Measurements from ENCODE around the gene MAMDC2.
"Not testable (repeated sequence)": the region's sequence is repeated elsewhere in the genome, so short reads cannot be mapped to it uniquely, and the experiment has no call there.

MAMDC2 gene

DNA sequence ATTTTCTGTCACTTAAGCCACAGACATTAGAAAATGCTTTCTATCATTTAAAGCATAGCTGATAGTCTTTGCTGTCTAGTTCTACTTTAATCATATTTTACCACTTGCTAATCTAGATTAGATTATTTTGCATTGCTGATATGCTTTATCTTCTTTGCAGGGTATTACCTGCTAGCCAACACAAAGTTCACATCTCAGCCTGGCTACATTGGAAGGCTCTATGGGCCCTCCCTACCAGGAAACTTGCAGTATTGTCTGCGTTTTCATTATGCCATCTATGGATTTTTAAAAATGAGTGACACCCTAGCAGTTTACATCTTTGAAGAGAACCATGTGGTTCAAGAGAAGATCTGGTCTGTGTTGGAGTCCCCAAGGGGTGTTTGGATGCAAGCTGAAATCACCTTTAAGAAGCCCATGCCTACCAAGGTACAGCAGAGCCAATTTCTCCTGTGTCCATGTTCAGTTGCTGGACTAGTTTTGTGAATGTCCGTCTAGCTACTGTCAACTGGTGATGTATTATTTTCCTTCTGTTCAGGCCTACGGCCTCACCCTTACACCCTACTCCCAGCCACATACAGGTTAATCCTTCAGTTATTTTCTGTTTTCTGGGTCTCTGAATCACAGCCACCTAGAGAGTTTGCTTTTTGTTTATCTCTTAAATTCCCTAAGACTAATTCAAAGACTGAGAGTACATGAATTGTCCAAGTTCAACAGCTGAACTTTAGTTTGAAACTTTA lies 99.9 kb downstream of the MAMDC2 start:
- DNase-seq = no peak

DNA sequence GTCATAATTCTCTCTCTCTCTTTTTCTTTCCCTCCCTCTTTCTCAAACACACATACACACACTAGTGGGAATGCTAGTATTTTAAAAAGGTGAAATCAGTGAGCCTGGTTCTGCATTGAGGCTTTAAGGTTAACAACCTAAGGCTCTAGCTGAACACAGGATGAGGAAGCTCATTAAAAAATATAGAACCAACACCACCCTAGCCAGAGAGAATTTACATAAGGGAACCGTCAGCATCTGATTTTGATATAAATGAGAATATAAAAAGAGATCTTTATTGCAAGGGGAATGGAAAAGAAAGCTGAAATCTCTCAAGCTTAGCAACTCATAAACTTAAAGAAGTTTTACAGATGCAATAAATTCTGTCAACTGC lies 100.5 kb downstream of the MAMDC2 start:
- no peak for DNase-seq

DNA sequence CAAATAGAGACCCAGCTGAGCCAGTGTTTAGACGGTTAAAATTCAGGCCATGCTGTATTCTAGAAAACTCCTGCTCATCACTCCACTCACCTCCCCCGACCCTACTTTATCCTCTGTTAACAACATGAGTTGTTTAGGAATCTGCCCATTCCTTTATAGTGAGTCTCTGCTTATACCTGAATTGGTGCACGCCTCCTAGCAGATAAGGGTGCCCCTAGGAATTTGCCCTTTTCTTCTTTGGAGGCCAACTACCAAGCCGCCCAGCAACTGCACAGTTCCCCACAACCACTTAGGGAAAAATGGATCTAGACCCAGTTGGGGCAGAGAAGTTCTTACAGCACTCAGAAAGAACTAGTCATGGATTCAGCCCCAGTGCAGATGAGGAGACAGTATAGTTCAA lies 102.3 kb downstream of the MAMDC2 start:
- no peak for DNase-seq

DNA sequence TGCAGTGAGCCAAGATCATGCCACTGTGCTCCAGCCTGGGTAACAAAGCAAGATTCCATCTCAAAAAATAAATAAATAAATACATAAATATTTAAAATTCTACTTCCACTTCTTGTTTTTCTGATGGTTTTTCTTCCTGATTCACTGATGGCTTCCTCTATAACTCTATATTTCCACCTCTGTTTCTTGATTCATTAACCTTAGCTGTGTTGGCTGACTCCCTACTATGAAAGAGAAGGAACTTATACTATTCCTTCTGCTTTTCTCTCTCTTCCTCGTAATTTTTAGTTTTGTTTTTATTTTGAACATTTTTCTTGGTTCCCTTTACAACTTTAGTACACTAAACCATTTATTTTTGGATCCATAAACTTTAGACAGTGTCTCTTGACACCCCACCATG lies 103.5 kb downstream of the MAMDC2 start:
- DNase-seq = no peak

DNA sequence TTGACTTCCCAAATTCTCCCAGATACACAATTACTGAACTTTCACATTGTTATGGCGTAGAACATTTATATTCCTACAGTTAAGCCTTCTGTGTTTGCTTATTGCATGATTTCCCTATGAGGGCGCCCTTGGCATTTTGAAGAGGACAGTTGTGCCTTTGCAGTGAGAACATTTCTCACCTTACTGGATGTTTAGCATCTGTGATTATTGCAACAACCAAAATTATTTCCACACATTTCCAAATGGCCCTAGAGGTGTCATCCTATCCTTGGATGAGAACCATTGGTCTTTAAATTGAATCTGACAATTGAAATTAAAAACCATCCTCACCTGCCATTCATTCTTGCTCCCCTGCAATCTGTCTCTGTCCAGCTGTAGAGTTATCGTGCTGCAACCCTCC lies 104.0 kb downstream of the MAMDC2 start:
- DNase-seq = no peak

DNA sequence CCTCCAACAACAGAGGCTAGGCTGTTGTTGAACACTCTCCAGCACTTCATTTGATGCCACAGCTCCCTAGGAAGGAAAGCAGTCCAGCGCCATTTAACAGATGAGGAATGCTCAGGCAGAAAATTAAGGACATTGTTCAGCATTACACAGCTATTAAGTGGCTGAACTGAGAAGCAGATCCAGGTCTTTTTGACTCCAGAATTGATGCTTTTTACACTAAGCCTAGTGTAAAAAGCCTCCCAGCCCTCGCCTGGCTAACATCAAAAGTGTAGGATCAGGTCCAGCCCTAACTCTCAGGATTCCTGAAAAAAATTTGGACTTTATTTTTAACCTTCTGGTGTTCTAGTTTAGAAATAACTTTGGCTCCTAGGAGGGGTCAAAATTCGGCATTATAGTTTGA lies 108.7 kb downstream of the MAMDC2 start:
- DNase-seq = no peak

DNA sequence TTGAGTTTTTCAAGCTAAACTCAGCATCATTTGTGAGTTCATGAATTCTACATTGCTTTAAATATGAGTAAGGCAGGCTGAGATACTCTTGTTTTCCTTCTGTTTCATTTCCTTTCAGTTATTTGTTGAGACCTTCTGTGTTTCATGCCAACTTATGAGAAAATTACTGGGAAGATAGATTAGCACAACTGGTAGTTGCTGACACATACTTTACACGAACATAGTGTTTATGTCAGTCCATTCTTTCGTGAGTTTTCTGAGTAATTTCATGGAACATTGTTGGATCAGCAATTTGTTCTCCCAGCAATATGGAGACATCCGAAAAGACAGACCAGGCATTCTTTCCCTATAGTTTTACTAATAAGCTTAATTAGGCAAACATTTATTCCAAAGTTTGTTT lies 113.1 kb downstream of the MAMDC2 start:
- DNase-seq = no peak

DNA sequence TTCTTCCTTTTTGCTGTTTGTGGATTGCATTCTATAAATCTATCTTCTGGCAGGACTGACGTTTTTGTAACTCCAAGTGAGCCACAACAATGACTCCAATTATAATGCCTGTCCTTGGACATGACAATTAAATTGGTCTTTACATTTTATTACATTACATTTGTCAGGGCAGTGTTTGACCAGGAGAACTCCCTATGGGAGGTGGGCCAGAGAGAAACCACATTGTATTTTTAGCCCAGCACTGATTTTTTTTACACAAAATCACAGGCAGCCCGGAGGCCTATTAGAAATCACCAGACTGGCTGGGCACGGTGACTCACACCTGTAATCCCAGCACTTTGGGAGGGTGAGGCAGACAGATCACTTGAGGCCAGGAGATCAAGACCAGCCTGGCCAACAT lies 116.0 kb downstream of the MAMDC2 start:
- no peak for DNase-seq

DNA sequence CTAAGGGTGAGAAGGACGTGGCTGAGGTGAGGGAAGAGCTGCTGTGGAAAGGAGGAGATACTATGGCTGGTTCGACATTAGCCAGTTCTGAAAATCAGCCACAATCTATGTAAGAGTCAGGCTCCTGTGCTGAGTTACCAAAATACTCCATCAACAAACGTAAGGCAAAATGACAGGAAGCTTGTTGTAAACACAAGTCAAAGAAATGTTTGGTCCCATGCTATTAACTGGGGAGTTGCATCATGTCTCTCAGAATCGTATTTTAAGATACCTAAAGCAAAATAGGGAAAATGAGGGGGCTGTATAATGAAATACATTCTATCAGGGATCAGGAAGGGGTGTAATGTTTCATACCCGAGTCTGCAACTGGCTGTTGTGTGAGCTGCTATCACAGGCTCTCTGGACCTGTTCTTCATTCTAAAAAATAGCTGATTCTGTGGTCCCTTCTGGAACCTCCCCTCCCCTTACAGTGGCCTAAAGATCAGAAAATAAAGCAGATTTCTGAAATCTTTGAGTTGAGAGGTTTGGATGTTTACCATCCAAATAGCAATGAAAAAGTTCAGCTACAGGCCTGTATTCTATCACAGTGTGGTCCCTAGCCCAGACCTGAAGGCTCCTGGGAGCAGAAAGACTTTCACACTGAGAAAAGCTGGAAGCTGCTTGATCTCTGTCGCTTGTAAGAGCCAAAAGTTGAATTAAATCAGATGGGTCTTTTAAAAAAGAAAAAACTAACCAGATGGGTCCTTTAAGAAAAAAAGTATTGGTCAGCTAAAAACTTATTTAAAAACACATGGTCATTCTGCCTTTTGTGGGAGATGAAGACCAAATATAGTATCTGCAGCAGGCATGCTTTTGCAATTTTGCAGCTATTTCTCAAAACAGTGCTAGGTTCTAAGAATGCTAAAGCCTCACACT lies 117.3 kb downstream of the MAMDC2 start:
- DNase-seq = no peak

DNA sequence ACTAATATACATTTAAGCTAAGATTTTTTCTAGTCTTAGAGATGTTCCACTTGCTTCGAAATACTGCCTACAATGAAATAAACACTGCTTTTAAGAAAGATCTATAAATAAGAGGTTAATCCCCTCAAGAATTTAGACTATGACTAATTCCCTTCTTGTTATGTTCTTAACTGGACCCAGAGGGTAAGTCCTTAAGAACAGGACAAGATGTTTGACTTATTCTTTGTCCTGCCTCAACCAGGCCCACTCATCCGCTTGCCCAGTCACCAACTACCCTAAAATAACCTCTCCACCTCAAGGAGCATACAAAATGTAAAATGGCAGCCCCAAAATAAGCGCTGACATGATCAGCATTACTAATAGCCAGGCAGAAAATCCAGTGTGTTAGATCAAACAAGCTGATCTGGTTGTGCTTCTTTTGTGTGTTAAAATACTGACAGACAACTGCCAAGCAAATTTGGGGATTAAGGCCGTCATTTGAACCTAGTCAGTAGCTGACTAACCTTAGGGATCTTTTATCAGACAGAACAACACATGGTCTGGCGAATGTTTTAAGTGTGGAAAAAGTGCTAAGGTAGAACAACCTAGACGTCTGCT lies 121.5 kb downstream of the MAMDC2 start:
- DNase-seq = no peak

DNA sequence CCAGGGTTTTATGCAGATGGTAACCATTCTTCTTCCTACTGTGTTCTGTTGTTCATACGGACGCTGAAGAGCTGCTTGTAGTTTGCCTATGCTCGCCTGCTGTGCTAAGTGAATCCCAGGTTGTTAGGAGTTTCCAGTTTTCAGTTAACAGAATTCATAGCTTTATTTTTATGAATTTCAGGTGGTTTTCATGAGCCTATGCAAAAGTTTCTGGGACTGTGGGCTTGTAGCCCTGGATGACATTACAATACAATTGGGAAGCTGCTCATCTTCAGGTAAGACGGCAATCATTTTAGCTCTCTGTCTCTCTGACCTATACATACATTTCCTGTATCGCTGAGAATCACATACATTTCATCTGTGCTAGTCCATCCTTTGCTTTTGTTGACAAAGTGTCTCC lies 124.9 kb downstream of the MAMDC2 start:
- DNase-seq = no peak

DNA sequence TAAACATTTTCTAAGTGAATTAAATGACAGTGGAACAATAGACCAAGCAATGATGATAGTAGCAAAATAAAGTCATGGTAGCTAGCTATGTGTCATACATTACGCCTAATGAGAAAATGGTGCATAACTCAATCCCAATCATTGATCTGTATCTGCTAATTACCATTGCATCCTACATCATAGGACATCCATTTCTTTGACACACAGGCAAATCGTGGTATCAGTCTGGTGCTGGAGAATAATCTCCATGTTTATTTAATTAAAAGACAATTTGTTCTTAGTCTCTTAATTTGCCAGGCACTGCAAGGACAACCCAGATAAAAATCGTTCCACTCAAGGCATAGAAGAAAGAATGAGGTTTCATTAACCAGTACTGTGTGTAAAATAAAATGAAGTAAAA lies 125.6 kb downstream of the MAMDC2 start:
- DNase-seq = no peak

DNA sequence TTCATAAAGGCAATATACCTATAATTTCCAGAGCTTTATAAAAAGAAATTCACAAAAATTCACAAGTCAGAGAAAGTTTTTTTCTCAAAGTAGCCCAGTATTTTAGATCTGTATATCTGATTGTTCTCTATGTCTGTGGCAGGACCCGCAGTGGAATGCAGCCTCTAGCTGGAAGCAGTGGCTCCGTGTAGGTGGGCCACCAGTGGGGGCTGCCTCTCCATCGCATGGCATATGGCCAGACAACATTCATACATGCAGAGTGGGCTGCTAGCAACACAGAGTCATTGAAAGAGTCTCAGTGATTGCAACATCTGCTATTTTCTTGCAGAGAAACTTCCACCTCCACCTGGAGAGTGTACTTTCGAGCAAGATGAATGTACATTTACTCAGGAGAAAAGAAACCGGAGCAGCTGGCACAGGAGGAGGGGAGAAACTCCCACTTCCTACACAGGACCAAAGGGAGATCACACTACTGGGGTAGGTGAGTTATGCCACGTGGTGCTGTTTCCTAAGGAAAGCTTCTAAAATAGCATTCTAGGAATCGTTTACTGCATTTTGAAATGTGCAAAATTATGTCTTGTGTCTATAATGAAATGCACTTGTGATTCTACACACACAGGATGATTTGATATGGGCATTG lies 126.6 kb downstream of the MAMDC2 start:
- DNase-seq = no peak

DNA sequence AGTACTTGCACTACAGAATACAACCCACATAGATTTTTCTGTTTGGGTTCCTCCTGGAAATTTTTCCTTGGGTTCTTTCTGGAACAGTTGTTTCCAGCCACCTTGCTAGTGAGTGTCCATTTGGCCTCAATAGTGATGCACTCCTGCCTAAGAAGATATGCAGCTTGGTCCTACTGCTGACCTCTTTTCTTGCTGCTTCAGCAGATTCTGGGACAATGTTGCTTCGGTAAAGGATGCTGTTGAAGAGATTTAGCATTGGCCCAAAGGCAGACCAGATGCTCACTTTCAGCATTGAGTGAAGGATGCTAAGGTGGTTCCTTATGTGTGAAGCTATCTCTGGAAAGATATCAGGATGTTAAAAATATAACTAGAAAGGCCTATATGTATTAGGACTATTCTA lies 128.9 kb downstream of the MAMDC2 start:
- DNase-seq = no peak

DNA sequence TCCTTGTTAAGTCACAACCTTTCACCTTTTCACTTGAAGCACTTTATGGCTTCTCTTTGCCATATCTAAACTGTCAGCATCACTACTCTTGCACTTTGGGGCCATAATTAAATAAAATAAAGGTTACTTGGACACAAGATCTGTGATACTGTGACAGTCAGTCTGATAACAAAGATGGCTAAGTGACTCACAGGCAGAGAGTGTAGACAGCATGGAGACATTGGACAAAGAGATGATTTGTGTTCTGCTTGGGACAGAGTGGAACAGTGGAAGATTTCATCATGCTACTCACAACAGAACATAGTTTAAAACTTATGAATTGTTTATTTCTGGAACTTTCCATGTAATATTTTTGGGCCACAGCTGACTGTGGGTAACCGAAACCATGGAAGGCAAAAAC lies 133.5 kb downstream of the MAMDC2 start:
- DNase-seq = no peak

DNA sequence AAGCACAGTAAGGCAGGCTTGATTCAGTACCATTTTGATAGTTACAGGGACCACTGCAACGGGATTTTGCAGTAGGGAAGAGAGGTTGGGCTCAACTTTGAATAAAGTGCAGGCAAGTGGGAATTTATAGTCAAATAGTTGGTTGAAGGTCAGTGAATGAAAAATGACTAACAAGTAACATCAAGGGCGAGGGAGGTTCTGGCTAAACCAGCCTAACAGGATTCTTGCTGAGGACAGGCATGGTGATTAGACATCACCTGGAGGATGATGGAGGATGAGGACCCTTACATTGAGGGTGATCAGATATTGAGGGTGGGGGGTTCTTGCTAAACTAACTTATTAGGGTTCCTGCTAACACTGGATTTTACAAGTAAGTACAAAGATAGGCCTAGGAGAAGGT lies 149.1 kb downstream of the MAMDC2 start:
- DNase-seq = no peak

DNA sequence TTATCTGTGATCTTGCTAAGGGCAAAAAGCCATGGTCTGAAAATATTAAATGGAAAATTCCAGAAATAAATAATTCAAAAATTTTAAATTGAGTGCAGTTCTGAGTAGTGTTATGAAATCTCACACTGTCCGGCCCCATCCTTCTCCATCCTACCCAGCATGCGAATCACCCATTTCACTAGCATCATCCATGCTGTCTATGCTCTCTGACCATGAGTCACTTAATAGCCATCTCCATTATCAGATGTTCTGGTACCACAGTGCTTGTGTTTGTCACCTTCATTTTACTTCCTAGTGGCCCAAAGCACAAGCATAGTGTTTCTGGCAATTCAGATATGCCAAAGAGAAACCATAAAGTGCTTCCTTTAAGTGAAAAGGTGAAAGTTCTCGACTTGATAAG lies 151.8 kb downstream of the MAMDC2 start:
- no peak for DNase-seq

DNA sequence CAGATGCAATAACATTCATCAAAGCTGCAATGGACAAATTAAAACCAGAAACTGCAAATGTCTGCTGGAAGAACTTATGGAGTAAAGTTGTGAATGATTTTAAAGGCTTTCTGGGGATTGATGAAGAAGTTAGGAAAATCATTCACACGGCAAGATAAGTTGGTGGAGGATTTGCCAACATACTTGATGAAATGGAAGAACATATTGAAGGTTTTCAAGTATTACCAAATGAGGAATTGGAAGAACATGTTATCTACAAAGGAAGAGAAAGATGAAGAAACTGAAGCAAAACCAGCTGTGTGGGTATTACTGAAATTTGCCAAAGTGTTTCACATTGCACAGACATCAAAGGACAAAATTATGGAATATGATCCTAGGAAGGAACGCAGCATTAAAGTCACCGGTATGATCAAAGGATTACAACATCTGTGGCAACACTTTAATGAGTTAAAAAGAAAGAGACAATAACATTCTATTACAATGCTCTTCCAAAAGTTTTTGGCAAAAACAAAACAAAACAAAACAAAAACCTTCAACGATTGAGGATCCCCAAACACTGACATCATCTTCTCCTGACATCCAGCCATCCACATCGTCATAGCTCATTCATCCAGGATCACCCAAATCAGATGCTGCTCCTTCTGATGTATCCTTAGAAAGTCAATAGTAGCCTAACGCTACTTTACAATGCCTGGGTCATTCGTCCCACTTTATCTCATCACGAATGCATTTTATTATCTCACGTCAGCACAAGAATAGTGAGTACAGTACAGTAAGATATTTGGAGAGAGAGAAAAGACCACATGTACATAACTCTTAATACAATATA lies 153.8 kb downstream of the MAMDC2 start:
- no peak for DNase-seq

DNA sequence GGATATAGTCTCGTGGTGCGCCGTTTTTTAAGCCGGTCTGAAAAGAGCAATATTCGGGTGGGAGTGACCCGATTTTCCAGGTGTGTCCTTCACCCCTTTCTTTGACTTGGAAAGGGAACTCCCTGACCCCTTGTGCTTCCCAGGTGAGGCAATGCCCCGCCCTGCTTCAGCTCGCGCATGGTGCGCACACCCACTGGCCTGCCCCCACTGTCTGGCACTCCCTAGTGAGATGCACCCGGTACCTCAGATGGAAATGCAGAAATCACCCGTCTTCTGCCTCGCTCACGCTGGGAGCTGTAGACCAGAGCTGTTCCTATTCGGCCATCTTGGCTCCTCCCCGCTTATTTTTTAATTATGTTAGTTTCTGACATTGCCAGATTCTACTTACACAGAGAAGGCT lies 161.1 kb downstream of the MAMDC2 start:
- not testable (repeated sequence) for DNase-seq

DNA sequence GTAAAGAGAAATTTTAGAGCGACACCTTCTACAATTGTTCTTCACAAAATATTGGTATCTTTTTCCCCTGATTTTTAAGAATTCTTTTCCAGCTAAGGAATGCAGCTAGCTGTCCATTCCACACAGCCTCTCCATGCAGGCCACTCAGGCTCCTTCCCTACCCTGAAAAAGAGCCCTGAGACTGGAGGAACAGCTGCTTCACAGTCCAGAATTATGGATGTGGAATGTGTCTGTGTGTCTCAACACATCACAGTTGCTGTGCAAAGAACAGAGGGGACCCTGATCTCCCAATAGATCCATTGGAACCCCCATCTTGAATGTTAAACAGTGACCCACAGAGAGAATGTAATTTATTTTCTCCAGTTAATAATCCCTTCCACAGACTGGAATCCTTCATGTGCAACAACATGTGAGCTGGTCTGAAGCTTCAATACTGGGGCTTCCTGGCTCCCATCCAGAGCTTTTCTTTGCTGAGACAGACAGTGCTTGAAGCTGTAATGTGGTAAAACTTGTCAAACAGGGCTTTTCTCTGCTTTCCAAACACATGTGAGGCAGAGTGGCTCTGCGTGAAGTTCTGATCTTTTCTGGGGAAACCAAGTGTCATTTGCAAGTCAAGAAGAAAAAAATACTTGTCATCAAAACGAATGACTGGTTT lies 161.8 kb downstream of the MAMDC2 start:
- DNase-seq = no peak

DNA sequence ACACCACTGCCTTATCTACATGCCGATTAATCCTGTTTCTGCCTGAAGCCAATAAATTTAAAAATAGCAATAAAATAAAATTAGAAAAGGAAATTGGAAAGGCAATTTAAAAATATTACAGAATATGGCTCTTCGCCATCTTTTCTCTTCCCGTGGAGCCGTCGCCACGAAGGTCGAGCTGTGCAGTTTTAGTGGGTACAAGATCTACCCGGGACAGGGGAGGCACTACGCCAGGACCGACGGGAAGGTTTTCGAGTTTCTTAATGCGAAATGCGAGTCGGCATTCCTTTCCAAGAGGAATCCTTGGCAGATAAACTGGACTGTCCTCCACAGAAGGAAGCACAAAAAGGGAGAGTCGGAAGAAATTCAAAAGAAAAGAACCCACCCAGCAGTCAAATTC lies 173.4 kb downstream of the MAMDC2 start:
- no peak for DNase-seq

DNA sequence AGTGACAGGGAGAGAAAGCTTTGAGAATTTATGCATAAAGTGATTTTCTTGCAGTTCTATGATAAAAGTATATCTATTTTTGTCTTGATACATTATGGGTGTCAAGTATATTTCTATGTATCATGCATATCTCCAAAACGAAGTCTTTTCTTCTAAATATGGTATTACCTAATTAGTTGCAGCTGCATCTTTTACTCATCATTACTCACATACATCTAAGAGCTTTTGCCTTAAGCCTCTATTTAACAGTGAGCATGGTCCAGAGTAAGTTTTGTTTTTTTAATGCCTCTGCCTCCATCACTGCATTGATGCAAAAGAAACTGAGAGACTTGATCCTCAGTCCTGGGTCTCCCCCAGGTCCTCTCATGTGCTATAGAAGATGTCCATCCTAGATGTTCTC lies 175.1 kb downstream of the MAMDC2 start:
- DNase-seq = no peak
